NT2/D1 (cell line): ENCODE results near the gene FHOD3.

Experiments
- YY1 ChIP-seq: IDR thresholded peaks from 2 replicates; pipeline ENCODE4 v1.6.1; 2011; ENCODE audit not compliant: insufficient read length, insufficient read depth
- ZNF274 ChIP-seq: IDR thresholded peaks from 2 replicates; pipeline ENCODE4 v1.6.1; 2011; ENCODE audit warnings: mild to moderate bottlenecking, low read depth, low read length

GRCh38 chr18:36509646-36510197 lies 212.2 kb downstream of the FHOD3 start:
- TF ChIP-seq ZNF274: no peak
- no peak for TF ChIP-seq YY1
